ENCODE results near the gene WFDC2.

WFDC2 gene

DNA sequence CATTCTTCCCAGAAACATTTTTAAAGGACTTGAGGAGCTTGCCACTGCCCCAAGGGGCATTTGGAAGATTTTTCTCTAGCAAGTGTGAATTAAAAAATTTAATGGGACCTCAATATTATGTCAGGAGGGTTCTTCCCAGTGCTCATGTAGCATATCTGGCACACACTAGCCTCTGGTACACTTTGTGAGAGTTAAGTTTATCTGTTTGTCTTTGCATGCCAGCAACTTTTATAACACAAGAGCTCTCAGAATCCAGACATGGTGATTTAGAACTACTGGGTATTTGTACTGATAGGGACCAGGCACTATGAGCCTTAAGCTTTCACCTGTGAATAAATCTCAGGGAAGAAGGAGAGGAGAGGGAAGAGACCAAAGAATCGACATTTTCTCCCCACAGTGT is 33.0 kb downstream of the WFDC2 start:
- no peaks in the 10 kb centered on the region for H3K4me1 ChIP-seq (ENCODE audit: control insufficient read depth, low read length)
- no peak overlapping the region for H3K27ac ChIP-seq (ENCODE audit: low read depth, low read length)
- H3K9me3 ChIP-seq (ENCODE audit: control insufficient read depth, insufficient read depth, low read length): no peaks in the 10 kb centered on the region
- H3K79me2 ChIP-seq (ENCODE audit: control insufficient read depth, low read length): no peaks in the 10 kb centered on the region
- H4K20me1 ChIP-seq (ENCODE audit: control insufficient read depth, insufficient read depth, low read depth, low read length): no peaks in the 10 kb centered on the region
- H3K36me3 ChIP-seq (ENCODE audit: control insufficient read depth, low read length): no peaks in the 10 kb centered on the region
- H3F3A ChIP-seq (ENCODE audit: control insufficient read depth, insufficient read depth): no peaks in the 10 kb centered on the region
- TF ChIP-seq, protein P1, sequence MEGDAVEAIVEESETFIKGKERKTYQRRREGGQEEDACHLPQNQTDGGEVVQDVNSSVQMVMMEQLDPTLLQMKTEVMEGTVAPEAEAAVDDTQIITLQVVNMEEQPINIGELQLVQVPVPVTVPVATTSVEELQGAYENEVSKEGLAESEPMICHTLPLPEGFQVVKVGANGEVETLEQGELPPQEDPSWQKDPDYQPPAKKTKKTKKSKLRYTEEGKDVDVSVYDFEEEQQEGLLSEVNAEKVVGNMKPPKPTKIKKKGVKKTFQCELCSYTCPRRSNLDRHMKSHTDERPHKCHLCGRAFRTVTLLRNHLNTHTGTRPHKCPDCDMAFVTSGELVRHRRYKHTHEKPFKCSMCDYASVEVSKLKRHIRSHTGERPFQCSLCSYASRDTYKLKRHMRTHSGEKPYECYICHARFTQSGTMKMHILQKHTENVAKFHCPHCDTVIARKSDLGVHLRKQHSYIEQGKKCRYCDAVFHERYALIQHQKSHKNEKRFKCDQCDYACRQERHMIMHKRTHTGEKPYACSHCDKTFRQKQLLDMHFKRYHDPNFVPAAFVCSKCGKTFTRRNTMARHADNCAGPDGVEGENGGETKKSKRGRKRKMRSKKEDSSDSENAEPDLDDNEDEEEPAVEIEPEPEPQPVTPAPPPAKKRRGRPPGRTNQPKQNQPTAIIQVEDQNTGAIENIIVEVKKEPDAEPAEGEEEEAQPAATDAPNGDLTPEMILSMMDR (IDR thresholded peaks at IDR 0.05; ENCODE audit: low read depth, low read length, poor library complexity, severe bottlenecking): no peak
- TF ChIP-seq EZH2phosphoT487 (IDR thresholded peaks at IDR 0.05; ENCODE audit: borderline replicate concordance, low read length): no peak
- H3K9me2 ChIP-seq (replicated peaks; ENCODE audit: control insufficient read depth, low read length): no peaks in the 10 kb centered on the region
- no peak overlapping the region for H3K4me2 ChIP-seq (ENCODE audit: low read length)
- no peak overlapping the region for H3K4me3 ChIP-seq (ENCODE audit: low read length)
- peaks cover 14% of the 10 kb centered on the region; the same call in 1 of the 2 replicates for H3K27me3 ChIP-seq (ENCODE audit: control insufficient read depth, low read length)

DNA sequence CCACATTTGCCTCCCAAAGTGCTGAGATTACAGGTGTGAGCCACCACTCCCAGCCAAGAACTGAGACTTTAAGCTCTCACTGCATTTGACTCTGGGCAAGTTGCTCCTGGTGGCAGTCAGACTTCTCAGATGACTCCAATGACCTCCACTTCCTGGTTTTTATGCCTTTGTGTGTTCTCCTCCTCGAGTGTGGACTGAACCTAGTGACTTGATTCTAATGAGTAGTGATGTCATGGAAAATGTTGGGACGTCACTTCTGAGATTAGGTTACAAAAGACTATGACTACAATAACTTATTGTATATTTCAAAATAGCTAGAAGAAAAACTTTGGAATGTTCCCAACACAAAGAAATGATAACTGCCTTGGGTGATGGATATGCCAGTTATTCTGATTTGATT is 33.9 kb downstream of the WFDC2 start:
- H3K9me3 ChIP-seq (ENCODE audit: control insufficient read depth, insufficient read depth, low read length): no peaks in the 10 kb centered on the region
- H3K4me1 ChIP-seq (ENCODE audit: control insufficient read depth, low read length): no peaks in the 10 kb centered on the region
- no peak overlapping the region for H3K4me3 ChIP-seq (ENCODE audit: low read length)
- H3K36me3 ChIP-seq (ENCODE audit: control insufficient read depth, low read length): no peaks in the 10 kb centered on the region
- TF ChIP-seq, protein P1 (IDR thresholded peaks at IDR 0.05; ENCODE audit: low read depth, low read length, poor library complexity, severe bottlenecking): no peak
- no peak for TF ChIP-seq EZH2phosphoT487 (IDR thresholded peaks at IDR 0.05; ENCODE audit: borderline replicate concordance, low read length)
- H4K20me1 ChIP-seq (ENCODE audit: control insufficient read depth, insufficient read depth, low read depth, low read length): no peaks in the 10 kb centered on the region
- no peaks in the 10 kb centered on the region for H3K9me2 ChIP-seq (replicated peaks; ENCODE audit: control insufficient read depth, low read length)
- no peak overlapping the region for H3K4me2 ChIP-seq (ENCODE audit: low read length)
- H3K79me2 ChIP-seq (ENCODE audit: control insufficient read depth, low read length): no peaks in the 10 kb centered on the region
- H3K27me3 ChIP-seq (ENCODE audit: control insufficient read depth, low read length): peaks cover 14% of the 10 kb centered on the region; the same call in 1 of the 2 replicates
- no peak overlapping the region for H3K27ac ChIP-seq (ENCODE audit: low read depth, low read length)
- H3F3A ChIP-seq (ENCODE audit: control insufficient read depth, insufficient read depth): no peaks in the 10 kb centered on the region

DNA sequence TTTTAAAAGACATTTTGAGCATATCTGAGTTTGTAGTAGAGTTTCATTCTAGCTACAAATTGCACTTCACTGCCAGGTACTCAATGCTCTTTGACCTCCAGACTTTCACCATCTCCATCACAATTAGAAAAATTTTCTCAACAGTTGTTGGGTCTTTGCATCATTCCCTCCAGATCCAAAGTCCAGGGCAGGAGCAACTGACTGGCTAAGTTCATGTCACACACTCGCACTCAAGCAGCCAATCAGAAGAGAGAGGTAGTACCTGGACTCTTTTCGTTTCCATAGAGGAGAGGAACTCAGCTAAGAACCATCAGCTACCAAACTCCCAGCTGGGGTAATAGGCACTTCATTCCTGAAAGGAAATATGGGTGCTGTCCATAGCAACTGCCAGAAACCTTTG is 36.8 kb downstream of the WFDC2 start:
- Histone ChIP-seq H3K79me2 (ENCODE audit: control insufficient read depth, low read length) (no peaks in the 10 kb centered on the region), H3F3A (ENCODE audit: control insufficient read depth, insufficient read depth) (no peaks in the 10 kb centered on the region), H3K27ac (ENCODE audit: low read depth, low read length) (no peak overlapping the region), H3K9me2 (replicated peaks; ENCODE audit: control insufficient read depth, low read length) (no peaks in the 10 kb centered on the region), H3K4me1 (ENCODE audit: control insufficient read depth, low read length) (no peaks in the 10 kb centered on the region), H3K27me3 (ENCODE audit: control insufficient read depth, low read length) (0 out of 2 replicates have a peak, but pooled peaks cover 5% of the 10 kb centered on the region), H3K4me3 (ENCODE audit: low read length) (no peak overlapping the region), H3K36me3 (ENCODE audit: control insufficient read depth, low read length) (no peaks in the 10 kb centered on the region), H3K4me2 (ENCODE audit: low read length) (no peak overlapping the region), H3K9me3 (ENCODE audit: control insufficient read depth, insufficient read depth, low read length) (no peaks in the 10 kb centered on the region), H4K20me1 (ENCODE audit: control insufficient read depth, insufficient read depth, low read depth, low read length) (no peaks in the 10 kb centered on the region)
- TF ChIP-seq, protein P1 (IDR thresholded peaks at IDR 0.05; ENCODE audit: low read depth, low read length, poor library complexity, severe bottlenecking): no peak
- TF ChIP-seq EZH2phosphoT487 (IDR thresholded peaks at IDR 0.05; ENCODE audit: borderline replicate concordance, low read length): no peak
